AG09319 (cell line): ENCODE data around the gene C16orf95.
A peak's percentile ranks its signal among the peaks of the same experiment; 100 is the strongest.

Experiments
- DNase-seq: peaks from one replicate; pipeline ENCODE4 v3.0.0-alpha.2; 2010; ENCODE audit warnings: low read depth; ENCODE audit errors: extremely low read depth
- CTCF ChIP-seq: IDR thresholded peaks from 2 replicates; pipeline ENCODE4 v1.5.1; 2011; ENCODE audit warnings: low read depth, mild to moderate bottlenecking, inconsistent platforms, low read length, moderate library complexity

The C16orf95 gene

GRCh38 chr16:87351320-87351698, 34.1 kb upstream of the C16orf95 start:
- TF ChIP-seq CTCF = no peak
- no peak for DNase-seq

- no peak for TF ChIP-seq CTCF
- peak; percentile 11 for DNase-seq
Observed at GRCh38 chr16:87350681-87351319, 33.6 kb upstream of the C16orf95 start.

GRCh38 chr16:87350031-87350430, 32.8 kb upstream of the C16orf95 start:
- DNase-seq = no peak
- no peak for TF ChIP-seq CTCF

DNA sequence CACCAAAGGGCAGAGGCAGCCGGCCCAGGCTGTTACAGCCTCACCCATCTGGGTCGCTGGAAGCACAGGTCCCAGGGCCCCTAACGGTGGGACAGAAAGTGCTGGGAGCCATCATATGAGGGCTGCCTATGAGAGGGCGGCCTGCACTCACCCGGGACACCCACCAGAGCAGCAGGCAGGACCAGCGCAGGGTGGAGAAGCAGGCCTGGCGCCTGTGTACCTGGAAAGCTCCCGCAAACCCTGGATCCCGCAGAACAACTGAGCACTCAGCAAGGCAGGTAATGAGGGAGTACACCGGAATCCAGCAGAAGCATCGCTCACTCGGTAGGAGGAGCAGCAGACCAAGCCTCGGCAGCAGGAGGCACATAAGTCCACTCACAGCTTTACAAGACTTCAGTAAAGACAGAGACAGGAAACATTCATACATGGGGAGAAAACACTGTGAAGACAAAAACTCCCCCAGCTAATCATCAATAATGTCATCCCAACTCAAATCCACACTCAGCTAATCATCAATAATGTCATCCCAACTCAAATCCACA, 31.5 kb upstream of the C16orf95 start:
- no peak for TF ChIP-seq CTCF
- DNase-seq = no peak

GRCh38 chr16:87347932-87348615, 30.9 kb upstream of the C16orf95 start:
- DNase-seq = no peak
- TF ChIP-seq CTCF = no peak

DNA sequence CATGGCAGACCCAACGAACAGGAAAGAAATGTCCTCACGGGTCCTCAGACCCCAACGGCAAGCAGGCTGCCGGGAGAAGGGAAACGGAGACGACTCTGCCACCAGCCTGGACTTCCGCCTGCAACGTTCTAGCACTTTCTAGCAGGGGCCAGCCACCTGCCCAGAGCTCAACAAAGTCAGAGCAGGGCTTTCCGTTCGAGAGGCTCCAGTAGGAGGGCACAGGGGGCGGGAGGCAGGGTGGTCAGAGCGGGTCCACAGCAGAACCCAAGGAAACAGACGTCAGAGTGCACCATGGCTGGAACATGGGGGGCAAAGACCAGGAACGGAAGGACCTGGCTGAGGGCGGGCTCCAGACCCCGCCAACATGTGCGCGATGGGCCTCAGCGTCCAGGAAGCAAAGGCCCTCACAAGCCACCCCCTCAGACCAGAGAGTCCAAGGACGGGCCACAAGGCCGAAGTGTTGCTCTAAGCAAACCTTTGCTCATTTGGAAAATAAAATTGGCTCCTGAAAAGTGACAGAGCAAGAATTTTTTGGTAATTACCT, 29.4 kb upstream of the C16orf95 start:
- no peak for TF ChIP-seq CTCF
- no peak for DNase-seq
